Endothelial cell of umbilical vein (primary cell): Measurements from ENCODE around the gene MBD5. TPM values are rescaled to one million over a fixed set of nuclear protein-coding genes. Genes with fewer than 3 reads are reported as not detected.

Experiments
- BruUV-seq: library from RNA; stranded (reverse); fragments of 400-500 nt; replicated peaks from 2 replicates; lab custom pipeline; 2021; lab: Mats Ljungman, UMichigan
- CTCF ChIA-PET: fragments of 300-600, 350-600 bp; sonication (Branson Sonifier 250); formaldehyde crosslinking; loops from one replicate; lab custom pipeline; 2021; ENCODE audit warnings: antibody characterized with exemption, inconsistent platforms; lab: Charles Lee
- POLR2A ChIA-PET: fragments of 300-600, 350-600 bp; sonication (Branson Sonifier 250); formaldehyde crosslinking; loops from one replicate; lab custom pipeline; 2021; ENCODE audit warnings: antibody characterized with exemption, inconsistent platforms; lab: Charles Lee
- DNase-seq: peaks from one replicate; pipeline ENCODE4 v3.0.0-alpha.2; 2011; ENCODE audit warnings: low read depth, low spot score
- FAIRE-seq: peaks from 2 replicates; lab custom pipeline; 2011; peaks lifted over from hg19 to GRCh38; lab: Jason Lieb, UNC
- H2AFZ ChIP-seq: 2 replicates; pipeline ENCODE4 v1.6.0; 2012; ENCODE audit warnings: low read depth, low read length, control low read depth, inconsistent platforms
- H3K27ac ChIP-seq: 2 replicates; pipeline ENCODE4 v1.5.1; 2011; ENCODE audit warnings: low read depth, mild to moderate bottlenecking, control low read depth, low read length, moderate library complexity; ENCODE audit not compliant: insufficient read depth
- H3K27me3 ChIP-seq, 2 experiments: 2 replicates each; pipeline versions ENCODE4 v1.6.0 to v1.6.1; 2011; ENCODE audit warnings: low read length in 2 of 2, mixed read lengths in 1 of 2; ENCODE audit not compliant: control insufficient read depth in 2 of 2, insufficient read depth in 2 of 2
- H3K36me3 ChIP-seq, 2 experiments: 2 replicates in 1 of 2; 3 replicates in 1 of 2; pipeline ENCODE4 v1.5.1; 2011; ENCODE audit warnings: low read length in 2 of 2, mild to moderate bottlenecking in 1 of 2, moderate library complexity in 1 of 2; ENCODE audit not compliant: control insufficient read depth in 2 of 2, insufficient read depth in 2 of 2; ENCODE audit errors: extremely low read depth in 1 of 2
- H3K4me1 ChIP-seq: 3 replicates; pipeline ENCODE4 v1.5.1; 2011; ENCODE audit warnings: mild to moderate bottlenecking, low read length; ENCODE audit not compliant: control insufficient read depth, insufficient read depth; ENCODE audit errors: extremely low read depth
- H3K4me2 ChIP-seq: 2 replicates; pipeline ENCODE4 v1.6.1; 2011; ENCODE audit warnings: low read length, control low read depth, mixed read lengths; ENCODE audit not compliant: insufficient read depth
- H3K4me3 ChIP-seq, 3 experiments: fragments of 200-600 bp in 1 of 3; sonication (generic), shearing (Covaris generic) in 1 of 3; replicated peaks in 1 of 3; 2 replicates each; pipeline ENCODE4 v1.5.1; 2011 to 2016; ENCODE audit warnings: control low read depth in 3 of 3, low read length in 3 of 3, mild to moderate bottlenecking in 2 of 3, inconsistent platforms in 1 of 3, low read depth in 1 of 3, moderate library complexity in 1 of 3; ENCODE audit not compliant: insufficient read depth in 1 of 3
- H3K79me2 ChIP-seq: 2 replicates; pipeline ENCODE4 v1.6.0; 2012; ENCODE audit warnings: low read length, inconsistent platforms; ENCODE audit not compliant: control insufficient read depth, insufficient read depth
- H3K9ac ChIP-seq: replicated peaks from 2 replicates; pipeline ENCODE3; 2011; ENCODE audit warnings: low read length, control low read depth; ENCODE audit not compliant: insufficient read depth; ENCODE audit errors: extremely low read depth
- H3K9me1 ChIP-seq: replicated peaks from 3 replicates; pipeline ENCODE4 v1.6.0; 2011; ENCODE audit warnings: mild to moderate bottlenecking, low read length; ENCODE audit not compliant: control insufficient read depth, insufficient read depth; ENCODE audit errors: extremely low read depth
- H3K9me3 ChIP-seq: replicated peaks from 2 replicates; pipeline ENCODE4 v1.5.1; 2012; ENCODE audit warnings: low read length, inconsistent platforms; ENCODE audit not compliant: control insufficient read depth, insufficient read depth
- H4K20me1 ChIP-seq: replicated peaks from 2 replicates; pipeline ENCODE3; 2011; ENCODE audit warnings: mild to moderate bottlenecking, low read length; ENCODE audit not compliant: control insufficient read depth, insufficient read depth; ENCODE audit errors: extremely low read depth
- EZH2 ChIP-seq: IDR thresholded peaks from 2 replicates; pipeline ENCODE4 v1.6.1; 2012; ENCODE audit warnings: borderline replicate concordance, low read depth, mild to moderate bottlenecking, moderate library complexity, low read length, inconsistent platforms; ENCODE audit not compliant: severe bottlenecking
- FOS ChIP-seq: IDR thresholded peaks from 2 replicates; pipeline ENCODE4 v1.6.1; 2011; ENCODE audit warnings: mild to moderate bottlenecking, low read length, moderate library complexity, borderline replicate concordance; ENCODE audit not compliant: insufficient read depth
- GATA2 ChIP-seq: IDR thresholded peaks from 2 replicates; pipeline ENCODE4 v1.7.0; 2011; ENCODE audit warnings: low read depth, mild to moderate bottlenecking, moderate library complexity, mixed read lengths, low read length; ENCODE audit not compliant: insufficient read length, insufficient read depth
- JUN ChIP-seq: IDR thresholded peaks from 2 replicates; pipeline ENCODE4 v1.6.1; 2011; ENCODE audit warnings: borderline replicate concordance, low read depth; ENCODE audit not compliant: insufficient read length, insufficient read depth
- MYC ChIP-seq: IDR thresholded peaks from one replicate; pipeline ENCODE4 v1.6.1; 2011; ENCODE audit warnings: mild to moderate bottlenecking, low read depth, low read length
- POLR2A ChIP-seq: IDR thresholded peaks from 2 replicates; pipeline ENCODE4 v1.6.1; 2012; ENCODE audit warnings: low read depth, mild to moderate bottlenecking, control low read depth, low read length
- POLR2AphosphoS5 ChIP-seq: IDR thresholded peaks from 2 replicates; pipeline ENCODE4 v1.6.1; 2012; ENCODE audit warnings: low read depth, mild to moderate bottlenecking, control low read depth, low read length, moderate library complexity; ENCODE audit not compliant: insufficient read depth
- dilution Hi-C: fragments of 300-500 bp; cut with MboI; formaldehyde crosslinking; loops from one replicate; pipeline ENCODE4 v1.15.0; 2019; ENCODE audit warnings: low sequenced_read_pairs; ENCODE audit not compliant: extremely low pct_ligation_motif_present
- intact Hi-C: fragments of 100-400 bp; cut with micrococcal nuclease; formaldehyde crosslinking; loops from one replicate; pipeline ENCODE4 v1.10.0; 2022
- polyA plus RNA-seq, 4 experiments: library from polyadenylated mRNA; depleted of rRNA in 3 of 4; stranded (reverse) in 3 of 4; unstranded in 1 of 4; fragments of >200 nt; gene quantifications; 2 replicates each; pipeline versions ENCODE4 v1.2.1 to v1.2.3, GENCODE V29; 2011 to 2012; ENCODE audit warnings: missing spikeins in 1 of 4
- total RNA-seq: library from RNA; stranded (reverse); gene quantifications from 2 replicates; pipeline ENCODE4 v1.2.3, GENCODE V29; 2021
- TF ChIP-seq, protein P1 (sequence below): IDR thresholded peaks from 2 replicates; pipeline ENCODE4 v1.6.1; 2011; ENCODE audit not compliant: insufficient read depth, insufficient read length
- TF ChIP-seq, protein P2 (sequence below), 2 donors: IDR thresholded peaks; 1 replicate in 1 of 2; 2 replicates in 1 of 2; pipeline ENCODE4 v1.5.1; 2011; ENCODE audit warnings: low read length in 2 of 2, mild to moderate bottlenecking in 2 of 2, moderate library complexity in 2 of 2, control low read depth in 1 of 2, inconsistent platforms in 1 of 2, low read depth in 1 of 2; ENCODE audit not compliant: insufficient read depth in 1 of 2; ENCODE audit errors: extremely low read depth in 1 of 2

The MBD5 gene
- total and polyA plus RNA-seq, 2 donors (not counting 3 experiments of a cell fraction or from before 2014, with no cell fraction given) = 11.3 to 37.0 TPM

DNA sequence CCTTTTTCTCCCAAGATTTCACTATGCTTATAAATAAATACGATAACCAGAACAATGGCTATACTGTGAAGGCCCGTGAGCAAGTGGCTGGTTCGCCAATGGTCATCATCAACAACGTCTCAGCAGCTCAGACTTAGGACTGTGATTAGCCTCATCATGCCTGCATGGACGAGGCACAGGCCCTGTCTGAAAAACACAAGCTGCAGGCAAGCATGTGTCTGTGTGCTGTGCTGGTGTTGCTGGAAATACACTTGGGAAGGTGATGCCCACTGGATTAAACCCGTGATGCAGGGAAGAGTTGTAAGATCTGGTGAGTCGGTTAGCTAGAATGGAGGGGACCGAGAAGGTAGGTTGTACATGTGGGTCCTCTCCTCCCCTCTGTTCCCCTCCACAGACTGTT lies 512.1 kb downstream of the MBD5 start:
- TF ChIP-seq POLR2A (no peak), EZH2 (no peak), FOS (no peak), MYC (no peak), GATA2 (no peak), JUN (no peak), POLR2AphosphoS5 (no peak)
- TF ChIP-seq, protein P1, sequence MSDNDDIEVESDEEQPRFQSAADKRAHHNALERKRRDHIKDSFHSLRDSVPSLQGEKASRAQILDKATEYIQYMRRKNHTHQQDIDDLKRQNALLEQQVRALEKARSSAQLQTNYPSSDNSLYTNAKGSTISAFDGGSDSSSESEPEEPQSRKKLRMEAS = no peak
- TF ChIP-seq, protein P2, sequence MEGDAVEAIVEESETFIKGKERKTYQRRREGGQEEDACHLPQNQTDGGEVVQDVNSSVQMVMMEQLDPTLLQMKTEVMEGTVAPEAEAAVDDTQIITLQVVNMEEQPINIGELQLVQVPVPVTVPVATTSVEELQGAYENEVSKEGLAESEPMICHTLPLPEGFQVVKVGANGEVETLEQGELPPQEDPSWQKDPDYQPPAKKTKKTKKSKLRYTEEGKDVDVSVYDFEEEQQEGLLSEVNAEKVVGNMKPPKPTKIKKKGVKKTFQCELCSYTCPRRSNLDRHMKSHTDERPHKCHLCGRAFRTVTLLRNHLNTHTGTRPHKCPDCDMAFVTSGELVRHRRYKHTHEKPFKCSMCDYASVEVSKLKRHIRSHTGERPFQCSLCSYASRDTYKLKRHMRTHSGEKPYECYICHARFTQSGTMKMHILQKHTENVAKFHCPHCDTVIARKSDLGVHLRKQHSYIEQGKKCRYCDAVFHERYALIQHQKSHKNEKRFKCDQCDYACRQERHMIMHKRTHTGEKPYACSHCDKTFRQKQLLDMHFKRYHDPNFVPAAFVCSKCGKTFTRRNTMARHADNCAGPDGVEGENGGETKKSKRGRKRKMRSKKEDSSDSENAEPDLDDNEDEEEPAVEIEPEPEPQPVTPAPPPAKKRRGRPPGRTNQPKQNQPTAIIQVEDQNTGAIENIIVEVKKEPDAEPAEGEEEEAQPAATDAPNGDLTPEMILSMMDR (IDR thresholded peaks at IDR 0.05; ENCODE audit: extremely low read depth in 1 of 2, insufficient read depth in 1 of 2, low read depth in 1 of 2, low read length in 2 of 2) = no peak
- BruUV-seq = no TSS peak
- no peak overlapping the region for H2AFZ ChIP-seq
- no peaks in the 10 kb centered on the region for H3K36me3 ChIP-seq
- H4K20me1 ChIP-seq = no peaks in the 10 kb centered on the region
- DNase-seq = no peak
- H3K9ac ChIP-seq = no peak overlapping the region
- no peaks in the 10 kb centered on the region for H3K9me3 ChIP-seq
- dilution Hi-C loops = no loop called here
- ChIA-PET POLR2A (no interaction called here), CTCF (interaction anchor here (0.7 to 0.9 kb wide), 2 partner anchors 23 to 345 kb away, joined by 3 to 4 read pairs; no protein-coding TSS in a partner anchor)
- no peak overlapping the region for H3K27ac ChIP-seq
- intact Hi-C loops = no loop called here
- H3K4me2 ChIP-seq = no peak overlapping the region
- H3K4me3 ChIP-seq = no peak overlapping the region
- peaks cover 0 to 2% of the 10 kb centered on the region in 2 experiments for H3K27me3 ChIP-seq
- H3K9me1 ChIP-seq = no peaks in the 10 kb centered on the region
- no peak for FAIRE-seq
- H3K79me2 ChIP-seq = no peaks in the 10 kb centered on the region
- no peaks in the 10 kb centered on the region for H3K4me1 ChIP-seq
